ENCODE results near the gene TREML2.

The TREML2 gene

GRCh38 chr6:41161380-41161779 is 39.6 kb downstream of the TREML2 start:
- TF ChIP-seq CTCF (IDR thresholded peaks at IDR 0.05; ENCODE audit: borderline replicate concordance, extremely low read depth, low read length, poor library complexity, severe bottlenecking) = no peak
- no peak for TF ChIP-seq EZH2 (IDR thresholded peaks at IDR 0.05; ENCODE audit: borderline replicate concordance, low read depth, low read length, severe bottlenecking)
- ATAC-seq (ENCODE audit: insufficient read depth, low read depth) (no peak), DNase-seq (no peak)
- Histone ChIP-seq H4K20me1 (ENCODE audit: insufficient read depth, low read length) (no peaks in the 10 kb centered on the region), H3K27me3 (ENCODE audit: insufficient read depth, low read length, poor library complexity) (no peaks in the 10 kb centered on the region), H3K4me2 (ENCODE audit: insufficient read depth, low read length) (no peak overlapping the region), H3K4me3 (ENCODE audit: low read depth in 1 of 2, low read length in 2 of 2) (no peak overlapping the region), H3K36me3 (ENCODE audit: insufficient read depth, low read length) (no peaks in the 10 kb centered on the region), H3K79me2 (ENCODE audit: insufficient read depth, low read length) (no peaks in the 10 kb centered on the region), H3K9ac (ENCODE audit: low read depth, low read length) (no peak overlapping the region), H3K9me3 (ENCODE audit: insufficient read depth, low read length, severe bottlenecking) (no peaks in the 10 kb centered on the region), H2AFZ (ENCODE audit: low read depth, low read length) (no peak overlapping the region), H3K27ac (ENCODE audit: low read length) (no peak overlapping the region), H3K4me1 (ENCODE audit: insufficient read depth, low read length) (no peaks in the 10 kb centered on the region)

DNA sequence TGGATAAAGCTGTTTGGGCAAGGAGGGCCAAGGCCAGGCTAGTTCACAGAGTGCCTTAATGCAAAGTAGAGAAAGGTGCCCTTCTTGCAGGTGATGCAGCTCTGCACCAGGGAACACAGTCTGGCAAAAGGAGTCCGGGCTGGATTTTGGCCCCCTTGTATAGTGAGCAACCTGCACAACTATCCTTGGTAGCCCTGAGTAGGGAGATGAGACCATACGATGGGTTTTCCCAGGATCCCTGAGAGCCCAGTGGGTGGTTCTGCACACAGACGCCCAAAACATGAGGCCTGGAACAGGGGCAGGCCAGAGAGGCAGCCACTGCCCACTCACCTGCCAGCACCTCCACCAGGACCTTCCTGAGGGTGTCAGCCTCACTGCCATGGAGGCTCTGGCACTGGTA is 40.0 kb downstream of the TREML2 start:
- no peak overlapping the region for H2AFZ ChIP-seq (ENCODE audit: low read depth, low read length)
- no peaks in the 10 kb centered on the region for H3K27me3 ChIP-seq (ENCODE audit: insufficient read depth, low read length, poor library complexity)
- TF ChIP-seq EZH2 (IDR thresholded peaks at IDR 0.05; ENCODE audit: borderline replicate concordance, low read depth, low read length, severe bottlenecking) (no peak), CTCF (IDR thresholded peaks at IDR 0.05; ENCODE audit: borderline replicate concordance, extremely low read depth, low read length, poor library complexity, severe bottlenecking) (no peak)
- no peak overlapping the region for H3K9ac ChIP-seq (ENCODE audit: low read depth, low read length)
- H3K4me1 ChIP-seq (ENCODE audit: insufficient read depth, low read length) = no peaks in the 10 kb centered on the region
- no peaks in the 10 kb centered on the region for H3K36me3 ChIP-seq (ENCODE audit: insufficient read depth, low read length)
- no peak overlapping the region for H3K27ac ChIP-seq (ENCODE audit: low read length)
- ATAC-seq (ENCODE audit: insufficient read depth, low read depth) (no peak), DNase-seq (no peak)
- H3K4me3 ChIP-seq (ENCODE audit: low read depth in 1 of 2, low read length in 2 of 2) = no peak overlapping the region
- no peaks in the 10 kb centered on the region for H3K9me3 ChIP-seq (ENCODE audit: insufficient read depth, low read length, severe bottlenecking)
- no peaks in the 10 kb centered on the region for H4K20me1 ChIP-seq (ENCODE audit: insufficient read depth, low read length)
- no peaks in the 10 kb centered on the region for H3K79me2 ChIP-seq (ENCODE audit: insufficient read depth, low read length)
- H3K4me2 ChIP-seq (ENCODE audit: insufficient read depth, low read length) = no peak overlapping the region

DNA sequence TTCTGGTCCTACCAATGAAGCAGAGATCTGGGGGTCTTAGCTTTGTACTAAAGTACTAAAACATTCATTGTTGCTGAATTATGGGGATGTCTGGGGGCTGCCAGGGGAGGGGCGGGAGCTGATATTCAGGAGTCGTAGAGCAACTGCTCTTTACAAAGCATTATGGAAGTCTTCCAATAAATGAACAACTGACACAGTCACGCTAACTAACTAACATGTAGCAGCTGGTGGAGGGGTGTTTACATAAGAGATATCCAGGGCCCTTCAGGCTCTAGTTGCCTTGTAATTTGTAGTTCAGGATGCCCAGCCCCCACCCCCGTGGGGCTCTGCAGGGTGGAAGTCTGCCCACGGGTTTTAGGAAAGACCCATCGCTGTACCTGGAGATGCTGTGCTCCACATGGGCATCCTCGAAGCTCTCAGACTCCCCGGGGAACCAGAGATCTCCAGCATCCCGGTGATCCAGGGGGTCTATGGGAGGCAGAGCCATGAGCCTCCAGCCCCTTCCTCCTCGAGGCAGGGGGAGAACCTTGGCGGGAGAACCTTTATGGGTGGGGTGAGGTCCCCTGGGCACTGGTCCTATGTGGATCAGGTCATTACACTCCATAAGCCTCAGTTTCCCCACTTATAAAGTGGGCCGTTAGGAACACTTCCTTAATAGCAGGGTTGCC is 41.4 kb downstream of the TREML2 start:
- Histone ChIP-seq H3K4me2 (ENCODE audit: insufficient read depth, low read length) (no peak overlapping the region), H3K27ac (ENCODE audit: low read length) (no peak overlapping the region), H3K4me3 (ENCODE audit: low read depth in 1 of 2, low read length in 2 of 2) (no peak overlapping the region), H3K27me3 (ENCODE audit: insufficient read depth, low read length, poor library complexity) (no peaks in the 10 kb centered on the region), H2AFZ (ENCODE audit: low read depth, low read length) (no peak overlapping the region), H3K9me3 (ENCODE audit: insufficient read depth, low read length, severe bottlenecking) (no peaks in the 10 kb centered on the region), H3K36me3 (ENCODE audit: insufficient read depth, low read length) (no peaks in the 10 kb centered on the region), H3K4me1 (ENCODE audit: insufficient read depth, low read length) (no peaks in the 10 kb centered on the region), H3K9ac (ENCODE audit: low read depth, low read length) (no peak overlapping the region), H3K79me2 (ENCODE audit: insufficient read depth, low read length) (no peaks in the 10 kb centered on the region), H4K20me1 (ENCODE audit: insufficient read depth, low read length) (no peaks in the 10 kb centered on the region)
- ATAC-seq (ENCODE audit: insufficient read depth, low read depth) (no peak), DNase-seq (no peak)
- TF ChIP-seq EZH2 (IDR thresholded peaks at IDR 0.05; ENCODE audit: borderline replicate concordance, low read depth, low read length, severe bottlenecking) (no peak), CTCF (IDR thresholded peaks at IDR 0.05; ENCODE audit: borderline replicate concordance, extremely low read depth, low read length, poor library complexity, severe bottlenecking) (no peak)

Data from DND-41 (cell line).